ENCODE data around the gene RAB2B. TPM values are rescaled to one million over a fixed set of nuclear protein-coding genes. Genes with fewer than 3 reads are reported as not detected.

The RAB2B gene
- total and polyA plus RNA-seq, 2 donors (not counting 1 experiment from before 2014, with no cell fraction given) = 27.8 to 31.7 TPM

GRCh38 chr14:21486640-21487087 is 9.9 kb upstream of the RAB2B start:
- Histone ChIP-seq H3K36me3 (ENCODE audit: control insufficient read depth, insufficient read depth, low read length) (peaks cover 13% of the 10 kb centered on the region), H3K9me3 (ENCODE audit: control insufficient read depth, insufficient read depth, low read depth, low read length) (no peaks in the 10 kb centered on the region), H3K4me1 (ENCODE audit: control insufficient read depth, extremely low read depth, insufficient read depth, low read length) (no peaks in the 10 kb centered on the region), H3K79me2 (ENCODE audit: control insufficient read depth, insufficient read depth, low read length) (peaks cover 7% of the 10 kb centered on the region), H4K20me1 (ENCODE audit: control insufficient read depth, extremely low read depth, insufficient read depth, low read length) (no peaks in the 10 kb centered on the region), H2AFZ (ENCODE audit: low read length) (no peak overlapping the region), H3K27me3 (ENCODE audit: control insufficient read depth, insufficient read depth, low read length) (no peaks in the 10 kb centered on the region), H3K4me3 (replicated peaks in 1 of 4; ENCODE audit: control extremely low read depth in 1 of 4, insufficient read depth in 1 of 4, low read depth in 3 of 4, low read length in 4 of 4) (no peak overlapping the region), H3K27ac (ENCODE audit: insufficient read depth, low read length) (peak overlapping the region; percentile 20), H3K9ac (ENCODE audit: insufficient read depth, low read length) (no peak overlapping the region), H3K4me2 (ENCODE audit: extremely low read depth, insufficient read depth, low read length) (no peak overlapping the region)
- TF ChIP-seq CTCF (conservative IDR thresholded peaks at IDR 0.05 in 1 of 2, IDR thresholded peaks at IDR 0.05 in 1 of 2; ENCODE audit: low read depth in 1 of 2, low read length in 2 of 2) (no peak), EZH2 (IDR thresholded peaks at IDR 0.05; ENCODE audit: low read length, missing control alignments) (no peak)
- DNase-seq (ENCODE audit: low read depth in 2 of 2) = peak; percentile 48 to 81

- H3K4me2 ChIP-seq (ENCODE audit: extremely low read depth, insufficient read depth, low read length) = peak overlapping the region; percentile 84
- H3K4me1 ChIP-seq (ENCODE audit: control insufficient read depth, extremely low read depth, insufficient read depth, low read length) = no peaks in the 10 kb centered on the region
- H3K9ac ChIP-seq (ENCODE audit: insufficient read depth, low read length) = peak overlapping the region; percentile 60
- H2AFZ ChIP-seq (ENCODE audit: low read length) = peak overlapping the region; percentile 96
- H4K20me1 ChIP-seq (ENCODE audit: control insufficient read depth, extremely low read depth, insufficient read depth, low read length) = no peaks in the 10 kb centered on the region
- H3K36me3 ChIP-seq (ENCODE audit: control insufficient read depth, insufficient read depth, low read length) = no peaks in the 10 kb centered on the region
- H3K79me2 ChIP-seq (ENCODE audit: control insufficient read depth, insufficient read depth, low read length) = peaks cover 38% of the 10 kb centered on the region
- H3K9me3 ChIP-seq (ENCODE audit: control insufficient read depth, insufficient read depth, low read depth, low read length) = no peaks in the 10 kb centered on the region
- TF ChIP-seq CTCF (conservative IDR thresholded peaks at IDR 0.05 in 1 of 2, IDR thresholded peaks at IDR 0.05 in 1 of 2; ENCODE audit: low read depth in 1 of 2, low read length in 2 of 2) = no peak
- H3K27ac ChIP-seq (ENCODE audit: insufficient read depth, low read length) = peak overlapping the region; percentile 69
- no peaks in the 10 kb centered on the region for H3K27me3 ChIP-seq (ENCODE audit: control insufficient read depth, insufficient read depth, low read length)
- DNase-seq (ENCODE audit: low read depth in 2 of 2) = peak in 1 of 2 donors; percentile 66
- H3K4me3 ChIP-seq (replicated peaks in 1 of 4; ENCODE audit: control extremely low read depth in 1 of 4, insufficient read depth in 1 of 4, low read depth in 3 of 4, low read length in 4 of 4) = peak overlapping the region; percentile 84 to 94 (median 89)
These were observed 235 bp downstream of the RAB2B start for GRCh38 chr14:21476523-21476924.

GRCh38 chr14:21475767-21476522 is 814 bp downstream of the RAB2B start:
- H3K27ac ChIP-seq (ENCODE audit: insufficient read depth, low read length) = peak overlapping the region; percentile 69
- peak overlapping the region; percentile 84 for H3K4me2 ChIP-seq (ENCODE audit: extremely low read depth, insufficient read depth, low read length)
- no peaks in the 10 kb centered on the region for H3K9me3 ChIP-seq (ENCODE audit: control insufficient read depth, insufficient read depth, low read depth, low read length)
- peak overlapping the region; percentile 84 to 94 (median 89) for H3K4me3 ChIP-seq (replicated peaks in 1 of 4; ENCODE audit: control extremely low read depth in 1 of 4, insufficient read depth in 1 of 4, low read depth in 3 of 4, low read length in 4 of 4)
- no peaks in the 10 kb centered on the region for H3K4me1 ChIP-seq (ENCODE audit: control insufficient read depth, extremely low read depth, insufficient read depth, low read length)
- DNase-seq (ENCODE audit: low read depth in 2 of 2) = no peak
- H3K27me3 ChIP-seq (ENCODE audit: control insufficient read depth, insufficient read depth, low read length) = no peaks in the 10 kb centered on the region
- TF ChIP-seq CTCF (conservative IDR thresholded peaks at IDR 0.05 in 1 of 2, IDR thresholded peaks at IDR 0.05 in 1 of 2; ENCODE audit: low read depth in 1 of 2, low read length in 2 of 2) (no peak), EZH2 (IDR thresholded peaks at IDR 0.05; ENCODE audit: low read length, missing control alignments) (no peak)
- H3K9ac ChIP-seq (ENCODE audit: insufficient read depth, low read length) = peak overlapping the region; percentile 60
- peak overlapping the region; percentile 90 for H2AFZ ChIP-seq (ENCODE audit: low read length)
- no peaks in the 10 kb centered on the region for H4K20me1 ChIP-seq (ENCODE audit: control insufficient read depth, extremely low read depth, insufficient read depth, low read length)
- no peaks in the 10 kb centered on the region for H3K36me3 ChIP-seq (ENCODE audit: control insufficient read depth, insufficient read depth, low read length)
- H3K79me2 ChIP-seq (ENCODE audit: control insufficient read depth, insufficient read depth, low read length) = peaks cover 35% of the 10 kb centered on the region

Data from fibroblast of lung (primary cell).